NCI-H2196 (cell line): ENCODE data around the gene DBP.
"Not testable (repeated sequence)": the region's sequence is repeated elsewhere in the genome, so short reads cannot be mapped to it uniquely, and the experiment has no call there.

Experiments used
- DNase-seq: peaks from one replicate; lab custom pipeline; 2025; ENCODE audit not compliant: unreplicated experiment; lab: John Stamatoyannopoulos, UW

The DBP gene

DNA sequence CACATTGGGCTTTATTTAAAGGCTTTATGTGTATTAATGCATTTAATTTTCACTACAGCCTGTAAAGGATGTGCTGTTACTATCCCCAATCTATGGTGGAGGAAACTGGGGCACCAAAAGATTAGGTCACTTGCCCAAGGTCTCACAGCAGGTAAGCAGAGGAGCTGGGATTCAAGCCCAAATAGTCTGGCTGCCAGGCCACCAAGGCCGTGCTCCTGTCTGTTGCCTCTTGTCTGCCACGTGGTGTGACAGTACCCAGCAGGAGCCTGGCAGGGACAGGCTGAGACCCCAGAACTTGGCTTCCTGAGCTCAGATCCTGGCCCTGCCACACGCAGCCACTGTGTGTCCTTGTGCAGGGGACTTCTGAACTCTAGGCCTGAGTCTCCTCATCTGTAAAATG, 31.2 kb upstream of the DBP start:
- no peak for DNase-seq

DNA sequence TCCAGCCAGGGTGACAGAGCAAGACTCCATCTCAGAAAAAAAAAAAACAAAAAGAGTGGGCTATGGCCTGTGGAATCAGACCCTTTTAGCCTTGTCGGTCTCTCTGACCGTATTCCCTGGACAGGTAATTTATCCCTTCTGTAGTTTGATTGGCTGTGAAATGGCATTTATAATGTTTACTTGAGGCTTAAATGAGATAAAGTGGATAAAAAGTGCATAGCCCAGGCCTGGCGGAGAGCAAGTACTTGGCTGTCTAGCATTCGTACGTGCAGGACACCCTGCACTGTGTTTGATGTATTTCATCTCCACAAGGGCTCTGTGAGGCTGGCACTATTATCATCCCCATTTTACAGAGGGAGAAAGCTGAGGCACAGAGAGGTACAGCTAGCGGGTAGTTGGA, 28.6 kb upstream of the DBP start:
- DNase-seq = no peak

DNA sequence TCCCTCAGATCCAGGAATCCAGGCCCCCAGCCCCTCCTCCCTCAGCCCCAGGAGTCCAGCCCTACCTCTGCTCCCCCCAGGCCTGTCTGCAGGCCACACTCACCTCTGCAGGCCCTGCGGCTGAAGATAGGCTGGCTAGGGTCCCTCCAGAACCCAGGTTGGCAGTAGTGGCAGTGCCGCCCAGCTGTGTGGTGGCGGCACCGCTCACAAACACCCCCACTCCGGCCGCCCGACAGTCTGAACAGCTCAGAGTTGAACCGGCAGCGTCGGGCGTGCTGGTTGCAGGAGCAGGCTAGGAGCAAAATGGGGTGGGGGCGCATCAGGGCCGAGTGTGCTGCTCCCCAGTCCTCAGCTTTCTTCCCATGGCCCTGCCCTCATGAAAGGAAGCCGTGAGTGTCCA, 27.3 kb upstream of the DBP start:
- no peak for DNase-seq

GRCh38 chr19:48663667-48664066, 26.5 kb upstream of the DBP start:
- DNase-seq = no peak

GRCh38 chr19:48661711-48662090, 24.5 kb upstream of the DBP start:
- DNase-seq = no peak

DNA sequence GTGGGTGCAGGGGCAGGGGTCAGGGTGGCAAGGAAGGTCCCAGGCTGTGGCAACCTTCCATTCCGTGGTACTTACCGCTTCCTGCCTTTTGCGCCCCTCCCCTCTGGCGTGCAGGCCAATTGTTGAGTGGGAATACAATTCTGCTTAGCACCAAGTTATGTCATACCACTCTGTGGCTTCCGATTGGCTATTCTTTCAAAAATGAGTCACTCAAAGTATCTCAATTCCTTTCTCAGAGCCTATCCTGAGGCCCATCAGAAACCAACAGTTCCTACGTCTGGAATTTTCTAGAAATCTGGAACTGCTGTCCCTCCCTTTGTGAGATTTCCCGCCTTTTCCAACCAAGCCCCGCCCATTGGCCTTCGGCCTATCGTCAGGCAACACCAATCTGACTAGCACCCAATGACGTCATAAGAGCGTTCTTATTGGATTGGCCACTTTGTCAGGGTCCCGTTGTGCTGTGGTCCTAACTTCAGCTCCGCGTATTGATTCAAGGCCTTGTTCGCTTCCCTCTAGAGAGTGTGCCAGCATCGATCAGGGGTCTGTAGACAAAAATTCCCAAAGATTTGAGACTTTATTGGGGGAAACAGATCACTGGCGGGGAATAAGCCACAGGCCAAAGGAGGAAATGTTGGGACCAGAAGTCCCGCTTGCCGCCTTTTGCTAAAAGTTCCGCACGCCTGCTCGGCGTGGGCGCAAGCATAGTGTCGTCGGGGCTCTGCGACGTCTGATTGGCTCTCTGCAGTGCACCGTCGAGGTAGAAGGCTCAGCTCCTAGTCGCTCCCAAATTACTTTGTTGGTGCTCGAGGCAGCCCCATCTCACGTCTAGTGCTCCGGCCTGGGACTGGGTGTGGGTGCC, 23.9 kb upstream of the DBP start:
- DNase-seq = peak; percentile 99

- DNase-seq = peak; percentile 67
Measured at GRCh38 chr19:48659768-48660167, 22.6 kb upstream of the DBP start.

DNA sequence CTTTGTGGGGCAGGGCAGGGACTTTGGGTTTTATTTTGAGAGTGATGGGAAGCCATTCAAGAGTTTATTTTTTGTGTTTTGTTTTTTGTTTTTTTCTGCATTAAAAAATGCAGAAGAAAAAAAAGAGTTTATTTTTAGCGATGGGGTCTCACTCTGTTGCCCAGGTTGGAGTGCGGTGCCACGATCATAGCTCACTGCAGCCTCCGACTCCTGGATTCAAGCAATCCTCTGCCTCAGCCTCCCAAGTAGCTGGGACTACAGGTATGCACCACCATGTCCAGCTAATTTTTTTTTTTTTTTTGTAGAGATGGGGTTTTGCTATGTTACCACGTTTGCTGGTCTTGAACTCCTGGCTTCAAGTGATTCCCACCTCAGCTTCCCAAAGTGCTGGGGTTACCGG, 21.3 kb upstream of the DBP start:
- DNase-seq = no peak

- DNase-seq = not testable (repeated sequence)
Measured at GRCh38 chr19:48657828-48658227, 20.6 kb upstream of the DBP start.

- no peak for DNase-seq
Measured at GRCh38 chr19:48656840-48657474, 19.8 kb upstream of the DBP start.

DNA sequence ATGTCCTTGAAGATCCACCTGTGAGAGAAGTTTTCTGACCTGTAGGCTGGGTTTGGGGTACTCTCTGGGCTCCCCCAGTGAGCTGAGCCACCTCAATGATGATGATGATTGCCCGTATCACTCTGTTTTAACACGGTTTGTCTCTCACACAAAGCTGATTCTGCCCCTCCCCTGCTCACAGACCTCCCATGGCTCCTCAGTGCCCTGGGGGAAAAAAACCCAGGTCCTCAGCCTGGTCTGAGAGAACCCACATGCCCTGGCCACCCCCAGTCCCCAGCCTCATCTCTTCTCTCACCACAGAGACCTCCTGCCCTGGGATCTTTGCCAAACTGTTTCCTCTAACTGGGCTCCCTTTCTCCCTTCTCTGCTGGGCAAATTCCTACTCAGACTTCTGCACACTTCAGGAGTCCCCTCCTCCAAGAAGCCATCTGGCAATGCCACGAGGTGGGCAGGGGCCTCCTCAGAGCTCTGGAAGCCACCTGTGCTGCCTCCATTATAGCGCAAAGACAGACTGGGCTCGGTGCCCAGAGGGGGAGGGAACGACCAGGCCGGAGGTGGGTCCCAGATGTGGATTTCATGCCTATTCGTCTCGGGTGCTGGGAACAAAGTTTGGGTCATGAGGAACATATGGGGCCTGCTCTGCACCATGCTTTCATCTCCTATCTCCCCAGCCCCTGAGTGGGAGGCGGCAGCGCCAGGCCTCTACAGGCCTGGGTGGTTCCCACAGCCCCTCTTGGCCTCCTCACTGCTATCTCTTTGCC, 17.3 kb upstream of the DBP start:
- DNase-seq = peak; percentile 35

- DNase-seq = no peak
Measured at GRCh38 chr19:48651683-48652048, 14.5 kb upstream of the DBP start.

GRCh38 chr19:48650974-48651682, 13.9 kb upstream of the DBP start:
- no peak for DNase-seq

- no peak for DNase-seq
Measured at GRCh38 chr19:48648134-48648533, 11.0 kb upstream of the DBP start.

DNA sequence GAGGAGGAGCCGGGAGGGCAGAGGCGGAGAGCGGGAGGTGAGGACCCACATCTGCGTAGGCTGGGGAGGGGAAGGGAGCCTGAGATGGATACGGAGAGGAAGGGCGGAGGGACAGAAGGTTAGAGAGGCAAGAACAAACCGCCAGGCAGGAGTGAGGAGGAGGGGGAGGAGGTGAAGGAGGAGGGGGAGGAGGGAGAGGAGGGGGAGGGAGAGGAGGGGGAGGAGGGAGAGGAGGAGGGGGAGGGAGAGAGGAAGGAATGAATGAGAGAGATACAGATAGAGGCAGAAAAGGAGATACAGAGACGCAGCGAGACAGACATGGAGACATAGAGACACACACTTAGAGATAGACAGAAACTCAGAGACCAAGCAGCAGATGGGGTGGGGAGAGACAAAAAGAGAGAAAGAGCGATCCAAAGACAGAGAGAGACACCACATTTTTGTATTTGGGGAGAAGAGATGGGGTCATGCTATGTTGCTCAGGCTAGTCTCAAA, 9.6 kb upstream of the DBP start:
- DNase-seq = no peak

GRCh38 chr19:48646001-48646721, 9.0 kb upstream of the DBP start, which contains the start of gene CA11:
Gene CA11, minus strand, starts transcription at chr19:48646187. Its CDS starts 555 bp downstream, at chr19:48645632.
- peak; percentile 92 for DNase-seq

DNA sequence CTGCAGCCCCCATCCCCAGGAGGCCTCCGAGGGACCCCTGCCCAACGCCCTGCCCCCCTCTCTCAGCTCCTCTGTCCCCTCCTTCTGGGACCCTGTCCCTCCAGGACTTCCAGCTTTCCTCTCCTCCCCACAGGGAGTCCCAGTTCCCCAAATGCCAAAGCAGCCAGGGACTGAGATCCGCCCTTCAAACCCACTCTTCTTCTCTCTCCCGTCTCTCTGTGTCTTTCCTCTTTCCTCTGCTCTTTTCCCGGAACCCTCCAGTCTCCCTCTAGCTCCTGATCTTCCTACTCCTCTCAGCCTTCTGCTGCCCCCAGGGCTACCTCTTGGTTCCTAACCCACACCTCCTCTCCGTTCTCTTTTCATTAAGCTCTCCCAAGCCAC, 8.4 kb upstream of the DBP start:
- no peak for DNase-seq

GRCh38 chr19:48644839-48645619, 7.8 kb upstream of the DBP start:
- DNase-seq = peak; percentile 75

DNA sequence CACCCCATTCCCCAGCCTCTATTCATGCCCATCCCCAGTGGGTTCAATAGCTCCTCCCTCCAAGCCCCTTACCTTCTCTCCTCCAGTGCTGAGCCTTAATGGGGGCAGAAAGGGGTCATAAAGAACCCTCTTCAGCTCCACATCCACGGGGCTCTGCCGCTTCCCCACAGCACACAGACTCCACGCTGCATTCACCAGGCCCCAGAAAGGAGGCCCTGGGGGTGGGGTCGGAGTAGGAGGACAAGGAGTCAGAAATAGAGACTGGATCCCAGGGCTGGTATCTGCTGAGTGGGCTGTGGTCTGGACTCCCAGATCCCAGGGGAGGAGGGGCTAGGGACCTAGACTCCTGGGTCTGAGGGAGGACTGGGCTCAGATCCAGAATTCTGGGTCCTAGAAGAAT, 7.2 kb upstream of the DBP start:
- DNase-seq = no peak

- no peak for DNase-seq
Measured at GRCh38 chr19:48642862-48643261, 5.7 kb upstream of the DBP start.
